ENCODE results near the gene SYT9.

- TF ChIP-seq CTCF (IDR thresholded peaks at IDR 0.05; ENCODE audit: insufficient read depth, low read depth, low read length) (no peak), EZH2 (IDR thresholded peaks at IDR 0.05; ENCODE audit: insufficient read depth, low read length) (no peak)
Measured at GRCh38 chr11:7367803-7368202, 116.1 kb downstream of the SYT9 start.

Data from astrocyte (in vitro differentiated cells and primary cell).